ENCODE data around the gene CBX4. TPM values are rescaled to one million over a fixed set of nuclear protein-coding genes. Genes with fewer than 3 reads are reported as not detected.

Gene CBX4
- total and polyA plus RNA-seq, 2 of the 4 experiments (the other 2 are of a cell fraction), result 3.2 to 9.4 TPM

DNA sequence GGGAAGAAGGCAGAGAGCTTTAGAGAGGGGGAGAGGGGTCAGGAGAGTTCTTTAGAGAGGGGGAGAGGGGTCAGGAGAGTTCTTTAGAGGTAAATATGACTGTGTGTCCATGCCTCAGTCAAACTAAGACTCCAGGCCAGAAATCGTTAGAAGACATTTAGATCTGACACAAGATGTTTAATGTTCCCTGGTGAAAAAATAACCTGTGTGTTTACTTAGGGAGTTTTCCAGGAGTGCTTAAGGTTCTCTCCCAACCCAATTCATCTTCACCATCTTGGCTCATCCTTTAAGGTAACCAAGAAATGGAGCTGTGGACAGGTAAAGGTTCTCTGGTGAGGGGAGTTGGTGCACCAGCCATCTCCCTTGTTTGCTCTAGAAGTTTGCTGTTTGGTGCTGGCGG is 9.8 kb downstream of the CBX4 start:
- no peak overlapping the region for H3K4me2 ChIP-seq (ENCODE audit: low read depth, low read length)
- peaks cover 14% of the 10 kb centered on the region for H3K4me1 ChIP-seq (ENCODE audit: control insufficient read depth, insufficient read depth, low read length)
- TF ChIP-seq RAD21 (IDR thresholded peaks at IDR 0.05; ENCODE audit: low read length), result no peak
- TF ChIP-seq MAZ (IDR thresholded peaks at IDR 0.05; ENCODE audit: borderline replicate concordance, low read depth, low read length), result no peak
- TF ChIP-seq CEBPB (IDR thresholded peaks at IDR 0.05; ENCODE audit: low read depth, low read length), result no peak
- TF ChIP-seq MAFK (IDR thresholded peaks at IDR 0.05; ENCODE audit: low read depth, low read length), result no peak
- TF ChIP-seq CHD1 (IDR thresholded peaks at IDR 0.05; ENCODE audit: low read depth, low read length), result no peak
- TF ChIP-seq, protein P1, sequence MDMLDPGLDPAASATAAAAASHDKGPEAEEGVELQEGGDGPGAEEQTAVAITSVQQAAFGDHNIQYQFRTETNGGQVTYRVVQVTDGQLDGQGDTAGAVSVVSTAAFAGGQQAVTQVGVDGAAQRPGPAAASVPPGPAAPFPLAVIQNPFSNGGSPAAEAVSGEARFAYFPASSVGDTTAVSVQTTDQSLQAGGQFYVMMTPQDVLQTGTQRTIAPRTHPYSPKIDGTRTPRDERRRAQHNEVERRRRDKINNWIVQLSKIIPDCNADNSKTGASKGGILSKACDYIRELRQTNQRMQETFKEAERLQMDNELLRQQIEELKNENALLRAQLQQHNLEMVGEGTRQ (IDR thresholded peaks at IDR 0.05; ENCODE audit: low read depth, low read length), result no peak
- TF ChIP-seq RFX5 (IDR thresholded peaks at IDR 0.05; ENCODE audit: low read depth, low read length), result no peak
- no peak for TF ChIP-seq MXI1 (IDR thresholded peaks at IDR 0.05; ENCODE audit: borderline replicate concordance, low read depth, low read length)
- TF ChIP-seq, protein P2, sequence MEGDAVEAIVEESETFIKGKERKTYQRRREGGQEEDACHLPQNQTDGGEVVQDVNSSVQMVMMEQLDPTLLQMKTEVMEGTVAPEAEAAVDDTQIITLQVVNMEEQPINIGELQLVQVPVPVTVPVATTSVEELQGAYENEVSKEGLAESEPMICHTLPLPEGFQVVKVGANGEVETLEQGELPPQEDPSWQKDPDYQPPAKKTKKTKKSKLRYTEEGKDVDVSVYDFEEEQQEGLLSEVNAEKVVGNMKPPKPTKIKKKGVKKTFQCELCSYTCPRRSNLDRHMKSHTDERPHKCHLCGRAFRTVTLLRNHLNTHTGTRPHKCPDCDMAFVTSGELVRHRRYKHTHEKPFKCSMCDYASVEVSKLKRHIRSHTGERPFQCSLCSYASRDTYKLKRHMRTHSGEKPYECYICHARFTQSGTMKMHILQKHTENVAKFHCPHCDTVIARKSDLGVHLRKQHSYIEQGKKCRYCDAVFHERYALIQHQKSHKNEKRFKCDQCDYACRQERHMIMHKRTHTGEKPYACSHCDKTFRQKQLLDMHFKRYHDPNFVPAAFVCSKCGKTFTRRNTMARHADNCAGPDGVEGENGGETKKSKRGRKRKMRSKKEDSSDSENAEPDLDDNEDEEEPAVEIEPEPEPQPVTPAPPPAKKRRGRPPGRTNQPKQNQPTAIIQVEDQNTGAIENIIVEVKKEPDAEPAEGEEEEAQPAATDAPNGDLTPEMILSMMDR (conservative IDR thresholded peaks at IDR 0.05; ENCODE audit: low read depth, low read length), result no peak
- TF ChIP-seq BHLHE40 (IDR thresholded peaks at IDR 0.05; ENCODE audit: low read depth, low read length), result no peak
- TF ChIP-seq SMC3 (IDR thresholded peaks at IDR 0.05; ENCODE audit: low read depth, low read length), result no peak
- no peak for TF ChIP-seq RCOR1 (IDR thresholded peaks at IDR 0.05; ENCODE audit: insufficient replicate concordance, low read length)
- no TSS peak for BruUV-seq (replicated peaks)
- no peaks in the 10 kb centered on the region for H3K27me3 ChIP-seq (ENCODE audit: control insufficient read depth, insufficient read depth, low read length)
- H3K4ac ChIP-seq (ENCODE audit: low read depth, low read length), result no peak overlapping the region
- ATAC-seq (ENCODE audit: low read depth), result no peak
- H2AFZ ChIP-seq (replicated peaks; ENCODE audit: low read length, poor library complexity), result no peak overlapping the region
- no peak overlapping the region for H2BK120ac ChIP-seq (ENCODE audit: low read depth, low read length)
- H2AK9ac ChIP-seq (replicated peaks; ENCODE audit: low read depth, low read length, poor library complexity), result no peak overlapping the region
- H3K56ac ChIP-seq (ENCODE audit: extremely low read depth, insufficient read depth, low read length), result no peak overlapping the region
- H3K9ac ChIP-seq (ENCODE audit: low read depth, low read length), result no peak overlapping the region
- H4K91ac ChIP-seq (ENCODE audit: insufficient read depth, low read depth, low read length), result no peak overlapping the region
- H3K23ac ChIP-seq (ENCODE audit: low read depth, low read length), result no peak overlapping the region
- no peak overlapping the region for H2BK5ac ChIP-seq (ENCODE audit: low read depth, low read length, poor library complexity, severe bottlenecking)
- intact Hi-C loops (cut with micrococcal nuclease) (no loop called here), in situ Hi-C loops (cut with MboI; ENCODE audit: low sequenced_read_pairs) (no loop called here), dilution Hi-C loops (cut with HindIII; ENCODE audit: low sequenced_read_pairs, unreplicated experiment) (no loop called here)
- ChIA-PET CTCF (interaction anchor here (1.0 kb wide), 1 partner anchor 163 kb away, joined by 3 read pairs; no protein-coding TSS in a partner anchor), POLR2A (ENCODE audit: unreplicated experiment) (no interaction called here)
- no peak overlapping the region for H4K5ac ChIP-seq (ENCODE audit: low read depth, low read length)
- peaks cover 20% of the 10 kb centered on the region for H3K9me1 ChIP-seq (ENCODE audit: insufficient read depth, low read length)
- no peak overlapping the region for H2BK15ac ChIP-seq (ENCODE audit: low read depth, low read length)
- DNase-seq, result no peak
- 100% methylated on average over 1 of the region's 2 CpGs; no CpG with 5 or more reads in 1 of the 2 experiments for WGBS, 2 experiments (ENCODE audit: extremely low coverage in 2 of 2, insufficient read length in 1 of 2)
- no peak overlapping the region for H3K27ac ChIP-seq (ENCODE audit: insufficient read depth, low read length)
- H3K9me3 ChIP-seq (ENCODE audit: control insufficient read depth, insufficient read depth, low read length), result no peaks in the 10 kb centered on the region
- no peak overlapping the region for H3K14ac ChIP-seq (replicated peaks; ENCODE audit: low read depth, low read length)
- H2AK5ac ChIP-seq (ENCODE audit: low read depth, low read length), result no peak overlapping the region
- H4K20me1 ChIP-seq (ENCODE audit: insufficient read depth, low read length), result peaks cover 19% of the 10 kb centered on the region
- H2BK20ac ChIP-seq (ENCODE audit: low read depth, low read length), result no peak overlapping the region
- H3K18ac ChIP-seq (ENCODE audit: low read depth, low read length), result no peak overlapping the region
- no peak overlapping the region for H3K4me3 ChIP-seq (ENCODE audit: insufficient read depth, low read depth, low read length)
- no peak overlapping the region for H4K8ac ChIP-seq (ENCODE audit: low read depth in 2 of 2, low read length in 2 of 2)
- H3K36me3 ChIP-seq (ENCODE audit: control insufficient read depth, insufficient read depth, low read length), result peaks cover 13% of the 10 kb centered on the region; the same call in 1 of the 2 replicates
- peaks cover 0 to 13% of the 10 kb centered on the region in 2 experiments; a peak in 2 of 4 replicates for H3K79me1 ChIP-seq (ENCODE audit: low read depth in 1 of 2, low read length in 2 of 2)

Measured in IMR-90 (cell line).